PC-9 (cell line): ENCODE measurements around the gene OSGIN1. TPM values are rescaled to one million over a fixed set of nuclear protein-coding genes. Genes with fewer than 3 reads are reported as not detected.

Experiments used
- BruUV-seq: library from RNA; stranded (reverse); fragments of 400-500 nt; replicated peaks from 2 replicates; lab custom pipeline; 2021; lab: Mats Ljungman, UMichigan
- CTCF ChIA-PET: fragments of 300-600 bp; sonication (Branson Sonifier 250); formaldehyde crosslinking; loops from one replicate; lab custom pipeline; 2022; ENCODE audit warnings: antibody characterized with exemption; lab: Charles Lee
- POLR2A ChIA-PET: fragments of 300-600 bp; sonication (Branson Sonifier 250); formaldehyde crosslinking; loops from one replicate; lab custom pipeline; 2022; ENCODE audit warnings: antibody characterized with exemption; ENCODE audit not compliant: unreplicated experiment; lab: Charles Lee
- DNase-seq, 2 experiments: peaks; one replicate each; pipeline versions ENCODE4 v3.0.0 to v3.0.0-alpha.2; 2015 to 2022; ENCODE audit warnings: mixed read lengths in 1 of 2
- H2AFZ ChIP-seq: fragments of 200-600 bp; sonication (generic); 2 replicates; pipeline ENCODE4 v1.8.1; 2017; ENCODE audit warnings: antibody characterized with exemption
- H3F3A ChIP-seq: fragments of 200-600 bp; sonication (generic); 2 replicates; pipeline ENCODE4 v1.8.1; 2017; ENCODE audit warnings: antibody characterized with exemption, mild to moderate bottlenecking, low read depth; ENCODE audit not compliant: insufficient read depth
- H3K27ac ChIP-seq: fragments of 200-600 bp; sonication (generic); 2 replicates; pipeline ENCODE4 v1.6.1; 2016; ENCODE audit warnings: mixed run types
- H3K27me3 ChIP-seq: fragments of 200-600 bp; sonication (generic); 2 replicates; pipeline ENCODE4 v1.6.1; 2016; ENCODE audit warnings: low read depth, mixed run types; ENCODE audit not compliant: insufficient read depth
- H3K36me3 ChIP-seq: fragments of 200-600 bp; sonication (generic); 2 replicates; pipeline ENCODE4 v1.6.1; 2016; ENCODE audit warnings: low read depth, mixed run types
- H3K4me1 ChIP-seq: fragments of 200-600 bp; sonication (generic); replicated peaks from 2 replicates; pipeline ENCODE4 v1.6.1; 2016; ENCODE audit warnings: mixed run types; ENCODE audit not compliant: insufficient read depth
- H3K4me2 ChIP-seq: fragments of 200-600 bp; sonication (generic); 2 replicates; pipeline ENCODE4 v1.6.1; 2017; ENCODE audit warnings: mixed run types
- H3K4me3 ChIP-seq: fragments of 200-600 bp; sonication (generic); 2 replicates; pipeline ENCODE4 v1.6.1; 2016; ENCODE audit warnings: mixed run types
- H3K79me2 ChIP-seq: fragments of 200-600 bp; sonication (generic); 2 replicates; pipeline ENCODE4 v1.6.1; 2017; ENCODE audit warnings: low read depth, mixed run types
- H3K9me2 ChIP-seq: fragments of 200-600 bp; sonication (generic); 2 replicates; pipeline ENCODE4 v1.8.1; 2017; ENCODE audit warnings: mild to moderate bottlenecking; ENCODE audit not compliant: insufficient read depth
- H3K9me3 ChIP-seq: fragments of 200-600 bp; sonication (generic); 2 replicates; pipeline ENCODE4 v1.8.1; 2016; ENCODE audit warnings: low read depth; ENCODE audit not compliant: insufficient read depth
- H4K20me1 ChIP-seq: fragments of 200-600 bp; sonication (generic); 2 replicates; pipeline ENCODE4 v1.8.1; 2017; ENCODE audit not compliant: insufficient read depth
- CTCF ChIP-seq: fragments of 200-600 bp; sonication (generic); conservative IDR thresholded peaks from 2 replicates; pipeline ENCODE4 v1.6.1; 2017; ENCODE audit warnings: mixed run types, antibody characterized with exemption, mild to moderate bottlenecking, moderate library complexity
- EZH2 ChIP-seq: fragments of 200-600 bp; sonication (generic); IDR thresholded peaks from 2 replicates; pipeline ENCODE4 v1.8.0; 2017; ENCODE audit warnings: antibody characterized with exemption, low read depth
- intact Hi-C: fragments of 100-400 bp; cut with micrococcal nuclease; formaldehyde crosslinking; loops from one replicate; pipeline ENCODE4 v1.10.0; 2022; ENCODE audit not compliant: unreplicated experiment
- total RNA-seq: library from RNA; stranded (reverse); gene quantifications from 2 replicates; pipeline ENCODE4 v1.2.3, GENCODE V29; 2021

The OSGIN1 gene
- total RNA-seq, 1 experiment from 2014 or later = 44.8 TPM

- H3K9me3 ChIP-seq = no peaks in the 10 kb centered on the region
- POLR2A ChIA-PET = no interaction called here
- peaks cover 23% of the 10 kb centered on the region for H3K27me3 ChIP-seq
- H3K79me2 ChIP-seq = no peaks in the 10 kb centered on the region
- intact Hi-C loops = no loop called here
- H3K4me1 ChIP-seq = no peaks in the 10 kb centered on the region
- no peaks in the 10 kb centered on the region for H3K9me2 ChIP-seq
- H3K4me2 ChIP-seq = no peak overlapping the region
- BruUV-seq = no TSS peak
- no peaks in the 10 kb centered on the region for H3F3A ChIP-seq
- no peak for DNase-seq
- CTCF ChIA-PET = no interaction called here
- TF ChIP-seq CTCF (no peak), EZH2 (no peak)
- no peaks in the 10 kb centered on the region for H4K20me1 ChIP-seq
- no peak overlapping the region for H3K27ac ChIP-seq
- H3K36me3 ChIP-seq = no peaks in the 10 kb centered on the region
- H3K4me3 ChIP-seq = no peak overlapping the region
- H2AFZ ChIP-seq = no peak overlapping the region
Measured at GRCh38 chr16:84004442-84004841, 51.4 kb downstream of the OSGIN1 start.

DNA sequence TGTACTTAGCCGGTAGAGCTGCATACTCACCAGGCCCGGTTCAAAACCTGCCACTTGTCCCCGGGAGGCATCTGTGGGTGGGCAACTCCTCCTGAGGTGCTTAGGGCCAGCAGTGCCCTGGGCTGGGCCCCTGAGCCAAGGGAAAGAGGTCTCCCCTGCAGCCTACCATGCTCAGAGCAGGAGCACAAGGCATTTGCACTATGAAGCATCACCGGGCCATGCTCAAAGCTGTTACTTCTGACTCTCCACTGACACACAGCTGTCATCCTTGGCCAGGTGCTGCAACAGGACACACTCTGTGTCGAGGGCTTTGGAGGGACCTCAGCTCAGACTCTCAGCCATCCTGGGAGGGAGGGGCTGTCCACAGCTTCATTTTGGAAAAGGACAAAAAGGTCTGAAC is 52.4 kb downstream of the OSGIN1 start:
- H4K20me1 ChIP-seq = no peaks in the 10 kb centered on the region
- H3K4me2 ChIP-seq = no peak overlapping the region
- no peak overlapping the region for H3K27ac ChIP-seq
- H2AFZ ChIP-seq = no peak overlapping the region
- H3K4me1 ChIP-seq = no peaks in the 10 kb centered on the region
- no peaks in the 10 kb centered on the region for H3K79me2 ChIP-seq
- POLR2A ChIA-PET = no interaction called here
- no TSS peak for BruUV-seq
- peaks cover 23% of the 10 kb centered on the region for H3K27me3 ChIP-seq
- no peaks in the 10 kb centered on the region for H3K36me3 ChIP-seq
- H3F3A ChIP-seq = no peaks in the 10 kb centered on the region
- H3K9me2 ChIP-seq = no peaks in the 10 kb centered on the region
- H3K9me3 ChIP-seq = no peaks in the 10 kb centered on the region
- CTCF ChIA-PET = no interaction called here
- intact Hi-C loops = no loop called here
- TF ChIP-seq CTCF (no peak), EZH2 (no peak)
- no peak for DNase-seq
- no peak overlapping the region for H3K4me3 ChIP-seq

DNA sequence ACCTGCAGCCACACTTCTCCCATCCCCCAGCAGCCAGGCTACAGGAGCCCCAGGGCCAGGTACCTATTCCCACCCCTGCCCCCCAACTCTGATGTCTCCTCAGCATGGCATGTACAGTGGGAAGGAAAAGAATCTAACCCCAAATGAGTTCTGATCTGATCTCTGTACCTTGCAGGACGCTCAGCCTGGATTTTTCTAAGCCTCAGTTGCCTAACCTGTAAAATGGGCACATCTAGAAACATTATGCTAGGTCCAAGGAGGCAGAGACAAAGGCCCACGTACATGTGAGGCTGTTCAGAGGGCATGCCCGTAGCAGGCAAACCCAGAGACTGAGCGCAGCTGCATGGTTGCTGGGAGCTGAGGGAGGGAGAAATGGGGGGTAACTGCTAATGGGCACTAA is 54.5 kb downstream of the OSGIN1 start:
- Histone ChIP-seq H3K4me2 (no peak overlapping the region), H3K27ac (no peak overlapping the region), H3K79me2 (no peaks in the 10 kb centered on the region), H3K9me2 (no peaks in the 10 kb centered on the region), H3K4me3 (no peak overlapping the region), H2AFZ (no peak overlapping the region), H3K4me1 (no peaks in the 10 kb centered on the region), H3K9me3 (no peaks in the 10 kb centered on the region), H3K36me3 (no peaks in the 10 kb centered on the region), H3K27me3 (peaks cover 23% of the 10 kb centered on the region), H4K20me1 (no peaks in the 10 kb centered on the region), H3F3A (no peaks in the 10 kb centered on the region)
- intact Hi-C loops = no loop called here
- POLR2A ChIA-PET = no interaction called here
- no TSS peak for BruUV-seq
- no peak for DNase-seq
- no peak for TF ChIP-seq CTCF
- CTCF ChIA-PET = no interaction called here
